Stimulated activated CD4-positive, alpha-beta T cell treated with anti-CD3 and anti-CD28 coated beads, Interleukin-1b, Interleukin-23, amount 100 ng/mL, for 48 hours (primary cell): ENCODE results near the gene ORM1.
A peak's percentile ranks its signal among the peaks of the same experiment; 100 is the strongest.

Experiments
- DNase-seq: peaks from one replicate; pipeline ENCODE4 v3.0.0-alpha.2; 2020

ORM1 gene

DNA sequence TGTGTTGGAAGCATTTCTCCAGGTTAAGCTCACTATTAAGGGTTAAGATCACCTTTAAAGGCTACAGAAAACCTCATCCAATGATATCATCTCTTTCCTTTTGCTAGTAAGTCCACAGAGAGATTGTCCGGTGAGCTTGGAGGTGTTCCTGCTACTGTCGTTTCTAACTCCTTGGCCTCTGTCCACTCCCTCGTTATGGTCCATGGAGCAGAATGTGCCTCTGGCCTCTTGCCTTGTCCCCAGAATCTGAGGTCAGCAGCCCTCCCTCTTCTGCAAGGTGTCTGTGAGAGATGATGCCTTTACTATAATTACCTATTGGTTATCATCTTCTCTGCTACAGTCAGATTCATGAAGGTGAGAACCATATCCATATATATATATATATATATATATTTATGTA lies 21.8 kb downstream of the ORM1 start:
- no peak for DNase-seq

DNA sequence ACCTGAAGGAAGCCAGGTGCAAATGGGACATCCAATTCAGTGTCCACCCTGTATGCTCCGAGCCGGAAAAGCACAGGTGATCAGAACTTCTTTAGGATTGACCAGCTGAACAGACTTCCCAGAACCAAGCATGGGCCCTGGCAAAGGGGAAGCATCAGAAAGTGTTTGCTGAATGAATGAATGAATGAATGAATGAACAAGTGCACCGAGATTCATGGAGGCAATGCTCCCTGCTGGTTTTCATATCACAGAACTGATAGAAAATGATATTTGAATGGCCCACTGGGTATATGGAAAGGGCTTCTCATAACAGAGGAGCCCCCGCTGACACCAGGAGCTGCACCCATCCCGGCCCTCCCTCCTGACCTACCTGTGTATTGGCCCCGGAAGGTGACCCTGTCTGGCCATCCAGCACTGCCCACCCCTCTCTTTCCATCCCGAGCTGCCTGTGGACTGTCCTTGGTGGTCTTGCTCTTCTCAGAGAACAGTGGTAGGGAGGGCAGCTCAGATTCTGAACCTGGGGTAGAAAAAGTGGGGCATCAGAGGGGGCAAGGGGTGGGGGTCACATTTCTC lies 22.7 kb downstream of the ORM1 start:
- no peak for DNase-seq

DNA sequence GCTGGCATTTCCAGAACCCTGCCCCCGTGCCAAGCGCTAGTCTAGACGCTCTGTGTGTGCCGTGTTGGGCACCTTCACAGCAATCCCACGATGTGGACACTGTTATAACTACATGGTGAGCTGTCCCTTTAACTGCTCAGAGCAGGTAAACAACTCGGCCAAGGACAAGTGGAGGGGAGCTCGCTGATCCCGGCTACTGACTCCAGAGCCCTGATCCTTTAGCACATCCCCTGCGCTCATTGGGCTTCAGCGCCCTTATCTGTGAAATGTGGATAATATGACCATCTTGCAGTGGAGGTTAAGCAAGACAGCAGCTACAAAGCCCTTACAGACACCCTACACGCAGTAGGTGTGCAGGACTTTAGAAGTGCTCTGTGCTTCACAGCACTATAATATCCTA lies 23.2 kb downstream of the ORM1 start:
- no peak for DNase-seq

DNA sequence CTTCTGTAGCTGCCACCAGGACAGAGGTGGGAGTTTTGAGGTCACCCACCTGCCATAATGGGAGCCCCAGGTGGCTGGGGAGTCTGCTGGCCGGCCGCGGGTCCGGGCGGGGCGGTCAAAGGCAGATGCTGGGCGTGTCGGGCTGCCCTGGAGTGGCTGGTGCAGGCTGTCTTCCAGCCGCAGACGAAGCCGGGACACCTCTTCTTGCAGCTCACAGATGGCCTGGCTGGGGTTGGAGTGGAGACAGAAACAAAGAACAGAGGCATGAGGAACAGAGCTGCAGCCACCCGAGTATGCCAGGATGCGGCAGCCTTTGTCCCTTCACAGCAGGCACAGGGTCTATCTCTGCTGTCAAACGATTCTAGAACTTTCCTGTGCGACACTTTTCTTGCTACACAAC lies 24.8 kb downstream of the ORM1 start:
- no peak for DNase-seq

DNA sequence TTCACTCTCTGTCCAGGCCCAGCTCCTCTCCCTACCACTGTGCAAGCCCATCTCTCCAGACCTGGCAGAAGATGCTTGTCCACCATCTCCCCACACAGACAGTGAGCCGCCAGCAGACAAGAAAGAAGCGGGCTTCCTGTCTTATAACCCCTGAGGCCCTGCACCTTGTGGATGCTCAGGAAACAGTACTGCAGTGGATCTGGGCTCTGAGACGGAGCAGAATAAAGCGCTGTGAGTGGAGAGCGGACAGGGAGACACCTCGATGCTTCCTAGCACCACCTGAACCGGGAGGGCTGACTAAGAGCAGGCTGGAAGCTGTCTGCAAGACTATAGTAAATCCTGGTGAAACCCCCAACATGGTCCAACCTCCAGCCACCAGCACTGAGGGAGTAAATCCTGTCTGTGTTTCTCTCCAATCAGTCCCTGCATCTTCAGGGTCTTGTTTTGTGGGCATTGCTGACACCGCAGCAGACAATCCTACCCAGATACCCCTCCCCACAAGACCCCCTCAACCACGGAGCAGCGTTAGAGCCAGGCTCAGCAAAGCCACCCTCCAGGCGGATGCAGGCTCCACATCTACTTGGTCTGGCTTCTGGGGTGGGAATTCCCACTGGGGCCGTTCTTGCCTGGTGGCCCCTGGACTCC lies 25.5 kb downstream of the ORM1 start:
- DNase-seq: no peak

DNA sequence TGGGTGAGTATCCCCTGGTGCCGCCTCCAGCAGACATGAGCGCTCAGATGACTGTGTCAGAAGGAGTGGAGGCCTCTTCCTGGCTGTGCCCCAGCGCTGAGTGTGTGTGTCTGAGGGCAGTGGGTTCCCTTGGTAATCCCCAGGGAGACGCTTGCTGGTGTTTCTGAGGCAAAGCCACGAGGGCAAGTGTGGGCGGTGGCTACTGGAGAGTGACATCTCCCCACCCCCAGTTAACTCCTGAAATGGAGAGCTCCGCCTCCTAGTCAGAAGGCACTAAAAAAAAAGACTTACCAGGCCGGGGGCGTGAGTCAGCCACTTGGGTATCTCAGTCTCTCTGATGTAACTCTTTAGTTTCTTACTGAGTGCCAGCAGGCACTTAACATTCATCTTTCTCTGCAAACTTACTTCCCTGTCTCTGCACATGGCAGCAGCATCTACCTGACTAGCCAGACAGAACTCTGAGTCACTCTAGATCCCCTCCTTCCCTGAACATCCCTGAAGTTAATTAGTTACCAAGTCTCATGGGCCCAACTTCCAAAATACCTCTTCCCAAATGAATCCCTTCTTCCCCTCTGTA lies 26.1 kb downstream of the ORM1 start:
- DNase-seq: peak; percentile 96

DNA sequence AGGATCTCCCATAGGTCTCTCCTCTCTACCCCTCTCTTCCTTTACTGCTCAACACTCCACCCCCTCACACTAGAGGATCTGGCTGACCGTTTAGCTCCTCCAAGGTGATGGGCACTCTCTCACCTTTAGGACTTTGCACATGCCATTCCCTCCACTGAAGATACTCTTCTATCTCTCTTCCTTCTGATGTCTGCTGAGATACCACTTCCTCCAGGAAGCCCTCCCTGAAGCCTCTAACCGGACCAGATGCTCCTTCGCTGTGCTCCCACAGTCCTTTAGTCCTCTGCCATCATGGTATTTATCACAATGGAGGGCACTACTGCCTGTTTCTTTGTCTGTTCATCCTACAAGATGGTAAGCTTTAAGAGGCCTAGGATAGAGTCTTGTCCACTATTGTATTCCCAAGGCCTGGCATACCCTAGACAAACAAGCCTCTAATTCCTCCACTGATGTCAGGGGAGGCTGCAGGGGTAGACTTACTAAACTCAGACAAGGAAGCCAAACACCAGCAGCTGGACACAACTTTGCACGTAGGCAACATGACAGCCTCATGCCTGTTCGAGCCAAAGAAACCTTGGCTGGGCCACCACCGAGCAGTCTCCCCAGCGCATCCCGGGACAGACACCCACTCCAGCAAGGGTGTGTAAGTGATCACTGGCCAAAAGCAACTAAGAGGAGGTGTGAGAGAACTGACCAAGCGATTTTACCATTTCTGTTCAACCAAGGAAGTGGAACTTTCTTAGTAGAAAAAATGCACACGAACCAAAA lies 27.0 kb downstream of the ORM1 start:
- no peak for DNase-seq

DNA sequence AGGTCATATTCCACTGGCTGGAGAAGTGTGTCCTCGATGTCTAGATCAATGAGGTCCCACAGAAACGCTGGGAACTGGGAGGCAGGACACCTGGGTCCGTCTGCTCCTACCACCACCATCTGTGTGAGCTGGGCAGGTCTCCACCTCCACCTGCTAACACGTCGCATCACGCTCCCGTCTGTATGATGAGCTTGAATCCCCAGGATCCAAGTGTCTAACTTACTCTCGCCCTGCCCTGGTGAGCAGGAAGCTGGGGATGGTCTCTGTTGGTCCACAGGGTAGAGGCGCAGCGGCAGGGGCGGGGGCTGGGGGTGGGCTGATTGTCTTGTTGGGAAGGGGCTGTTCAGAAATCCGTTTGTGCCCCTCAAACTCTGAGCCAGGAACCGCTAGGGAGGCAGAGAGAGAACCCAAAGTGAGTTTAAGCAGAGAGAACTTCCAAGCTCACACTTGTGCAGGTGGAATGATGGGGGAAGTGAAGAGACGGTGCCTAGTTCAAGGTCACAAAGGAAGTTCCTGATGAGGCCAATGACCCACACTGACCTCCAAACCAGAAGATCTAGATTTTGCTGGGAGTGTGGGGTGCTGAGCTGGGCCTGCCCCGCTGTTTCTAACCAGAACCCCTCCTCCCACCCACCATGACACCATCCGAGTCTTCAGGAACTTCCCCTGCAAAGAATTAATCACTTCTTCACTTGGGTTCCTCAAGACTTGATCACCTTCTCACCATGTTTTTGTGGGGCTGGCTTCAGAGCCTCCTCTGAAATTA lies 27.9 kb downstream of the ORM1 start:
- DNase-seq: no peak

DNA sequence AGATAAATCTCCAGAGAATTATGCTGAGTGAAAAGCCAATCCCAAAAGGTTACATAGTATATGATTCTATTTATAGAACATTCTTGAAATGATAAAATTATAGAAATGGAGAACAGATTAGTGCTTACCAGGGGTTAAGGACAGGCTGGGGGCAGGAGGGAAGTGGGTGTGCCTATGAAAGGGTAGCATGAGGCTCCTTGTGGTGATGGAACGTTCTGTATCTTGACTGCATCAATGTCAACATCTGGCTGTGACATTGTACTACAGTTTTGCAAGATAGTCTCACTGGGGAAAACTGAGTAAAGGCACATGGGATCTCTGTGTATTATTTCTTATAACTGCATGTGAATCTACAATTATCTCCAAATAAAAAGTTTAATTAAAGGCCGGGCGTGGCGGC lies 29.0 kb downstream of the ORM1 start:
- DNase-seq: no peak

DNA sequence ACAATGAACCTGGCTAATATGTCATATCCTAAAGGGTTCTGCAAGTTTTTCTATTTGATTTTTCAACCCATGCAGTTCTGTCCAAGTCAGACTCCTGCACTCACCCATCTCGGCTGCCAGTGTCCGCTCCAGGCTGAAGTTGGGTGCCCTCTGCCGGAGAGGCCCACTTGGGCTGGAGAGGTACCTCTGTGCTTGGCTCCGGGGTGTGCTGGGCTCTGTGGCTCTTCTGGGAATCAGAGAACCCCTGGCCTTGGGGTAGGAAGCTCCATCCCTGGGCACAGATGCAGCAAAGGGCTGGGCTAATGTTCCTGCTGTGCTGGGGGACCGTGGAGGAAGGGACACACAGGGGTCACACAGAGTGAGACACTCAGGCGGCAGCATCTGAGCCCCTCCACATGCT lies 32.9 kb downstream of the ORM1 start:
- DNase-seq: no peak

DNA sequence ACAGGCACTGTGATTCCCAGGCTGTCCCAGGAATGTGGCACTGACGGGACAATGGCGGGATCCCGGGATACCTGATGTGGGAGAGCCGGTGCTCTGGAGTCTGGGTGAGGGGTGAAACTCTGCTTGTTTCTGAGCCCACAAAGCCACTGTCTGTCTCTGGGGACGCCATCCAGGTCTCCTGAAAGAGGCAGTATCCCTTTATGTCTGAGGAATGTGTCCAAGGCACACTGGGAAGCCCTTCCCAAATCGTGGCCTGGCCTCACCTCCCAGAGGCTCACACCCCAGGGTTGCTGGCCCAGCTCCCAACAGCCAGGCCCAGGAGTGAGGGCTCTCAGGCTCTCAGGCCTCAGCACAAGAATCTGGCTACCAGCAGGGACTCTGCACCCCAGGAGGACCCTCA lies 33.9 kb downstream of the ORM1 start:
- DNase-seq: no peak

DNA sequence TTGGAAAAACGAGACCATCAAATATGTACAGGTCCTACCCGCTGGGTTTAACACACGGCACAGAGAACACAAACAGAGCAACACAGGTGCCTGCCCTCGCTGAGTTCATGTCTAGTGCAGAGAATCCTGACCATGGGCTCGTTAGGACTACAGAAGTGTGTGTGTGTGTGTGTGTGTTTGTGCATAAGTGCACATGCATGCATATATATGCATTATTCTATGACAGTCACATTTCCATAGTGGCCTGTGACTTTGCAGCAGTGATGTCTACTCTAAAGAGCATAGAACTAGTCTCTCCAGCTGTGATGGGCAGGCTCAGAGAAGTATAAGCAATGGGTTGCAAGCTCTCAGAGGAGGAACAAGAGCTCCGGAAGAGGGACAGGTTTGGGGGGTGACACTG lies 34.5 kb downstream of the ORM1 start:
- no peak for DNase-seq

DNA sequence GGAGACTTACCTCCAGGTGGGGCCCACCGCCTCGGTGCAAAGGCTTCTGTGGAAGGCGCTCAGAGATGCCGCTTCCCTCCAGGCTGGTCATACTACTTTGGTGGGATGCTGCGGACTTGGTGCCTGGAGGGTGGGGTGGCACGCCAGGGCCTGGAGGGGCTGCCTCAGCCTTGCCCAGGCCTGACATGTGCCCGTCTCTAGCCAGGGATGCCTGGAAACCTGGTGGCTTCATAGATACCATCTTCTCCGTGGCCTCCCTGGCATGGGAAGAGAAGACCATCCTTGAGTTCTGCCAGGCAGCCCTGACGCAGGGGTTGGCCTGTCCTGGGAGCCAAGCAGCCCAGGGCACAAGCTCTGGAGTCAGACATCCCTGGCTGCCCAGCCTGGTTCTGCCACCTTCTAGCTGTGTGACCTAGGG lies 35.0 kb downstream of the ORM1 start:
- DNase-seq: no peak

DNA sequence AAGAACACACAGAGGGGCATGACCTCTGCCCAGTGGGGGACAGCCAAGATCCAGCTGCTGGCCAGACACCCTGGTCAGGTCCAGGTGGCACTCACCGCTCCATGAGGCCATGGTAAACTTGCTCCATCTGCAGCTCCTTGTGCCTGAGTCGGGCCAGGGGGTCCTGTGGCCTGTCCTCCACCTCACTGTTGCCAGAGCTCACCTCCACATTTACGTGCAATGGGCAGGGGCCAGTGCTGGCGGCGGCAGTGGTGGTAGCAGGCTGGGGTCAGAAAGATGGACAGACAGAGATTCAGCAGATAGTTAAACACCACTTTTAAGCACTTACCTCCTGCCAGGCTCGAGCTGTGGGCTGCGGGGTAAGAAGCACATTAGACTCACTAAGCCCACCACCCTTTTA lies 36.9 kb downstream of the ORM1 start:
- no peak for DNase-seq

DNA sequence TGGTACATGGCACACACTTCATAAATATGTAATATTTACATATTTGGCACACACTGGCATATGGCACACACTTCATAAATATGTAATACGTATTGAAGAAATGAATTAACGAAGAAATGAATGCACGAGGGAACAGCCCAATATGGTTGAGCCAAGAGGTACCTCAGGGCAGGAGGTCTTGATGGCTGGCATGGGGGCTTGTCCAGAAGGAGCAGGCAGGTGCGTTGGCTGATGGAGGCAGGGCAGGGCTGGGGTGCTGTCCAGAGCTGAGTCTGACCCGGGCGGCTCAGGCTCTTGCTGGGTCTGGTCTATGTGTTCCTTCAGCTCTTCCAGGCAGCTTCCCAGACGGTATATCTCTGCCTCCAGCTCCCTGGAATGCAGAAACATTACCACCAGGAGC lies 38.6 kb downstream of the ORM1 start:
- no peak for DNase-seq

DNA sequence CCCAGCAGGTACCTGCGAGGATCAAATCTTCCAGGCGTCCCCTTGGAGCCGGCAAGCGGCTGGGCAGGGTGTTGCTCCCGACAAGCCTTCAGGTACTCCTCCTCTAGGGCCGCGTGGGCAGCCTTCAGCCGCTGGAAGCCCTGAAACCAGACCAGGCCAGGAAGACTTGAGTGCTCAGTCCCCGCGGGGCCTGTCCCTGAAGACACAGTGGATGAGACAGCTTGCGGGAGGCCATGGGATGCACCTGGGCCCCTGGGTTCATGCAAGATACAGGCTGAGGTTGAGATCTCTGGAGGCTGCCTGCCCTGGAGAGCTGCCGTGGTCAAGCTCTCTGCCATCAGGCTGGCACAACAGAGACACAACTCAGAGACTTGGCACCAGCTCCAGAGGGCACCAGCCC lies 39.5 kb downstream of the ORM1 start:
- no peak for DNase-seq

DNA sequence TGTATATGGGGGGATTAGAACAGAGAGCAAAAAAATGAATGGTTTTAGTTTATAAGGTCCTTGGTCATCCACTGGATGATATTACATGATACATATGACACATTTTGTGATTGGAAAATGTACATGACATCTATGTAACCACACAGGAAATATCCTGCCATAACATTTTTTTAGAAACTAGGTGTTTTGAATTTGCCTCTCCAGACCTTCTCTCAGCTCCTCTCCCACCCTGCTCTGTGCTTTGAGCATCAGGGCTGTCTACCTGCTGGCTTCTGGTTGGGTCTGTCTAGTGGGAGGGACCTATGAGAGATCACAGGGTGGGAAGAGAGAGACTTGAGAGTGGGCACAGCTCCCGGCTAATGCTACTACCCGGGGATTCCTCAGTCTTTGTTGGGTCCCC lies 40.5 kb downstream of the ORM1 start:
- DNase-seq: no peak

DNA sequence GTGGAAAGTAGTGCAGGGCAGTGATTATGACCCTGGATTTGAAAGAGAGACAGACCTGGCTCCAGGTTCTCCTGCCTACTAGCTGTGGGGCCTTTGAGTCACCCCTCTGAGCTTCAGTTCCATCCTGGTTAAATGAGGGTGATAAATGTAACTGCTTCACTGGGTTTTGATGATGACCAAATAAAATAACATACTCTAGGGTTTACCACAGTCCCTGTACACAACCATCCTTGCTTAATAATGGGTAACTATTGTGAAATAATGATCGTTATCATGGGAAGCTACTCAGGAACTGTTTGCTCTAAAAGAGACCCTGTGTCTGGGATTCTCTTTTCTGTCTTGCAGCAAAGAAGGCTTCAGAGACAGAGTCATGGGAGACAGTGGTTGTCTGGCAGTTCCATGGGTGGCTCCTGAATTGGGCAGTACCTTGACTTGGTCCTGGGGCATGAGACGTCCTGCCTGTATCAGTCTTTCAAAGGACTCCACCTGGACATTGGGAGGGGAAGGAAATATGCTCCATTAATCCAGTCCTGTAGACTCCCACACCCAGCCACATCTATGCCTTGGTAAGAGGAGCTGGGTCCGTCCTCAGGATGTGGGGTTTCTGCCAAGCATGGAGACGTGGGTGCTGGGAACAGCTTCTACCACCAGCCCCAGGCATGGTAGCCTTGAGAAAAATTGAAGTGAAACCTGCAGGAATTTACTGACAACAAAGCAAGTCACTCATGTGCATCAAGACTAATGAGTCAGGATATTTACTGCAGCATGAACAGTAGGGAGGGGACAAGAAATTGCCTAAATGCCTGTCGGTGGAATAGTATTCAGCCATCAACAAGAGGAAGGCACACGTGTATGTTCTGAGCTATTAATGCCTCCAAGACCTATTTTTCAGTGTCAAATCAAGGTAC lies 41.5 kb downstream of the ORM1 start:
- no peak for DNase-seq

DNA sequence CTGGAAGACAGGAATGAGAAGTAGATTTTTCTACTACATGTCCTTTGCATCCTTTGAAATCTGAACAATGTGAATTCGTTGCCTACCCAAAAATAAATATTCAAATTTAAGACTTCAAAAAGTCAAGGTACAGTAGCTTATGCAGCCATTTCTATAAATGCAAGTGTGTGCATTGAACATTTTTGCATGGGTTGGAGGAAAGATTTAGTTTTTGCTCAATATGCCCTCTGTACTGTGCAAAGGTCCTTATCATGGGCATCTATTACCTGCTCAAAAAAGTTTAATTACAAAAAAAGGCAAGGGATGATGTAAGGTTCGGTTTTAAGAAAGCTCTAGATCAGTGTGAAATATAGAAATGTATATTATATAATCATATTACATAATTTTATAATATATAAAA lies 42.3 kb downstream of the ORM1 start:
- no peak for DNase-seq

DNA sequence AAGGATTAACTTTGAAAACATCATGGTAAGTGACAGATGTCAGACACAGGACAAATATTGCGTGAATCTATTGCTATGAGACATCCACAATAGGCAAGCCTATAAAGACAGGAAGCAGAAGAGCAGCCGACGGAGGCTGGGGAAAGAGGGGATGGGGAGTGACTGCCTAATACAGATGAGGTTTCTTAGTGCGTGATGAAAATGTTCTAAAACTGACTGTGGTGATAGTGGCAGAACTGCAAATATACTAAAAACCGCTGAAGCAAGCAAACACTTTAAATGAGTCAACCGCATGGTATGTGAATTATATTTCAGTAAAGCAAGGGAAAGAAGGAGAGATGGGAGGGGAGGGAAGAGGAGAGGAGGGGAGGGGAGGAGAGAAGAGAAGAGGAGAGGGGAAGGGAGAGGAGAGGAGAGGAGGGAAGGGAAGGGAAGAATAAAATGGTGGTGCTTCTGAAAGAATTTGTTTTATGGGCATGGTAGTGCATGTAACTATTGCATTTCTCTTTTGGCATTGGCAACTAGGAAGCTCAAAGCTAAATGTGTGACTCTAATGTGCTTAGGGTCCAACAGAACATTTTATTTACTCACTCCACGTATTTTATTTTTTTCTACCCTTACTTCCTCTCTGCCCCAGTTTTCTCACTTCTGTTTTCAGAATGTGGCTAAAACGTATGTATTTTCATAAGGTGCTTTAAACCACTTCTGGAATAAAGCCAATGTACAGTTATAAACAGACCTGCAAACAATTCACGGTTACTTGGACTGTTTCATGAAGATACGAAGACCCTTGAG lies 43.6 kb downstream of the ORM1 start:
- no peak for DNase-seq

DNA sequence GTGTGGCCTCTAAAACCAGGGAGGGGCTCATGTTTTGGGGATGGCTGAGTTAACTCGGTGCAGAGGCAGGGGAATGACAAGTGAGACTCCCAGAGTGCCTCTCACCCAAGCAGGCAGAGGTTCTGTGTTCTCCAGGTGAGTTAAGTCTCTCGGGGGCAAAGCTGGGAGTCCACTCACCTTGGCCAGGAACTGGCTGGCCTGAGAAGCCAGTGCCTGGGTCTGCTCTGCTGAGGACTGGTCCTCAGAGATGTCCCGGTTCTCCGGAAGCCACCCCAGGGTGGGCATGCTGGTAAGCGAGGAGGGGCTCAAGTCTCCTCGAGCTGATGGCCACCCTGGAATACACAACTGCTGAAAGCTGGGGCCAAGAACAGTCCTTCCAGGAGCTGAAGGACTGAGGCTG lies 44.5 kb downstream of the ORM1 start:
- DNase-seq: no peak
